ENCODE measurements around the gene NTNG2. TPM values are rescaled to one million over a fixed set of nuclear protein-coding genes. Genes with fewer than 3 reads are reported as not detected.

Gene NTNG2
- total RNA-seq, 1 donor from 2014 or later: 4.0 TPM

DNA sequence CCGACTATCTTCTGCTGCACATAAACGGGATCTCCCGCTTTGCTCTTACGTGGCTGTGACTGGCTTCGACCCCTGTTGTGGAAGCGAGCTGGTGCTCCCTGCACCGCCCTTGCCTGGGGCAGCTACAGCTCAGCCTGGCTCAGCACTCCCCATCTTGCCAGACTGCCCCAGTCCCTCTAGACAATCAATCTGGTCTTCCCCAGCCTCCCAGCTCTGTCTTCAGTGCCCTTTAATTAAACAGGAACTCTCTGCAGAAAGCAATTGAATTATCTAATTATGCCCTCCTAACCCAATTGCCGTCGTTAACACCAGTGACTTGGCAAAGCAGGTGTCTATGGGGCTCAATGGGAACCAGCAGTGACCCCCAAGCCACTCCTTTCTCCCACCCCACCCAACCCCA lies 18.9 kb upstream of the NTNG2 start:
- TF ChIP-seq CTCF (conservative IDR thresholded peaks at IDR 0.05): no peak
- DNase-seq (ENCODE audit: extremely low spot score, unreplicated experiment): no peak
- Mint-ChIP-seq H3K4me1 (ENCODE audit: unreplicated experiment) (peaks cover 10% of the 10 kb centered on the region), H3K9me3 (no peaks in the 10 kb centered on the region), H3K4me3 (no peak overlapping the region), H3K27ac (no peak overlapping the region), H3K36me3 (no peaks in the 10 kb centered on the region), H3K27me3 (peaks cover 71% of the 10 kb centered on the region)

GRCh38 chr9:132143359-132143758 lies 18.5 kb upstream of the NTNG2 start:
- H3K36me3 Mint-ChIP-seq: no peaks in the 10 kb centered on the region
- H3K4me3 Mint-ChIP-seq: no peak overlapping the region
- no peak for DNase-seq (ENCODE audit: extremely low spot score, unreplicated experiment)
- H3K4me1 Mint-ChIP-seq (ENCODE audit: unreplicated experiment): peaks cover 10% of the 10 kb centered on the region
- no peaks in the 10 kb centered on the region for H3K9me3 Mint-ChIP-seq
- no peak for TF ChIP-seq CTCF (conservative IDR thresholded peaks at IDR 0.05)
- no peak overlapping the region for H3K27ac Mint-ChIP-seq
- H3K27me3 Mint-ChIP-seq: peaks cover 71% of the 10 kb centered on the region

DNA sequence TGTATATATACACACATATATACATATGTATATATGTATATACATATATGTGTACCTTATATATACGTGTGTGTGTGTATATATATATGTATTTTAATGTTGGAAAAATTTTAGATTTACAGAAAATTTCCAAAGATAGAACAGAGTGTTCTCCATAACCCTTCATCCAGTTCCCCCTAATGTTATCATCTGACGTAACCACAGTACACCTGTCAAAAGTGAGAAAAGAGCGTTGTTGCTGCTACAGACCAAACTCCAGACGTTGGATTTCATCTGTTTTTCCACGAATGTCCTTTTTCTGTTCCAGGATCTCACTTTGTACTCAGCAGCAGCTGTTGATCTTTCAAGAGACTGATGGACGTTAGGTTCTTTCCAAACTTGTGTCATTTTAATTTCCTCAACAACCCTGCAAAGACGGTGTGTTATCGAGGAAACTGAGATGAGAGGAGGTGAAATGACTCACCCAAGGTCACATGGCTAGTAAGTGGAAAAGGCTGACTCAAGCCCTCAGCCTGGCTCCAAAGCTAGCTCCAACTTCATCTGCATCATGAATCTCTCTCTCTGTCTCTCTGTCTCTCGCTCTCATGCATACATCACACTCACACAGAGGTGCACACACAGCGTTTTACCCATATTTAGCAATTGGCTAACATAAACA lies 17.0 kb upstream of the NTNG2 start:
- peaks cover 73% of the 10 kb centered on the region for H3K27me3 Mint-ChIP-seq
- H3K4me3 Mint-ChIP-seq: no peak overlapping the region
- no peaks in the 10 kb centered on the region for H3K9me3 Mint-ChIP-seq
- TF ChIP-seq CTCF (conservative IDR thresholded peaks at IDR 0.05): no peak
- peaks cover 10% of the 10 kb centered on the region for H3K4me1 Mint-ChIP-seq (ENCODE audit: unreplicated experiment)
- H3K36me3 Mint-ChIP-seq: no peaks in the 10 kb centered on the region
- no peak for DNase-seq (ENCODE audit: extremely low spot score, unreplicated experiment)
- H3K27ac Mint-ChIP-seq: no peak overlapping the region

GRCh38 chr9:132146039-132146438 lies 15.8 kb upstream of the NTNG2 start:
- H3K4me3 Mint-ChIP-seq: no peak overlapping the region
- H3K27ac Mint-ChIP-seq: no peak overlapping the region
- H3K4me1 Mint-ChIP-seq (ENCODE audit: unreplicated experiment): peaks cover 10% of the 10 kb centered on the region
- H3K27me3 Mint-ChIP-seq: peaks cover 64% of the 10 kb centered on the region
- no peaks in the 10 kb centered on the region for H3K36me3 Mint-ChIP-seq
- DNase-seq (ENCODE audit: extremely low spot score, unreplicated experiment): no peak
- TF ChIP-seq CTCF (conservative IDR thresholded peaks at IDR 0.05): no peak
- no peaks in the 10 kb centered on the region for H3K9me3 Mint-ChIP-seq

DNA sequence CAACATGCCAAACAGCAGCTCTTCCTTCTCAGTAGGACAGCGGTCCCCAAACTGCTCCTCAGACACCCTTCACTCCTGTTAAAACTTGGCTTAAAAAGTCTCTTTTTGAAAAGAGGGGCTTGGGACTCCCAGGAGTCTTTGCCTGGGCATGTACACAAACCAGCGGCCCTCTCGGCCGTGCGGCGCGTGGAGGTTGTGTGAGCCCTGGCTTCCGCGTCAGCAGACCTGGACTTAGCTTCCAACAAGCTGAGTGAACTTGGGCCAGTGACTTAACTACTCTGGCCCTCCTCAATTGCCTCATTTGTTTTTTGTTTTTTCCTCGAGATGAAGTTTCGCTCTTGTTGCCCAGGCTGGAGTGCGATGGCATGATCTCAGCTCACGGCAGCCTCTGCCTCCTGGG lies 15.3 kb upstream of the NTNG2 start:
- no peak for TF ChIP-seq CTCF (conservative IDR thresholded peaks at IDR 0.05)
- no peak overlapping the region for H3K4me3 Mint-ChIP-seq
- H3K27me3 Mint-ChIP-seq: peaks cover 61% of the 10 kb centered on the region
- no peak overlapping the region for H3K27ac Mint-ChIP-seq
- no peak for DNase-seq (ENCODE audit: extremely low spot score, unreplicated experiment)
- peaks cover 5% of the 10 kb centered on the region for H3K4me1 Mint-ChIP-seq (ENCODE audit: unreplicated experiment)
- H3K36me3 Mint-ChIP-seq: no peaks in the 10 kb centered on the region
- H3K9me3 Mint-ChIP-seq: no peaks in the 10 kb centered on the region

DNA sequence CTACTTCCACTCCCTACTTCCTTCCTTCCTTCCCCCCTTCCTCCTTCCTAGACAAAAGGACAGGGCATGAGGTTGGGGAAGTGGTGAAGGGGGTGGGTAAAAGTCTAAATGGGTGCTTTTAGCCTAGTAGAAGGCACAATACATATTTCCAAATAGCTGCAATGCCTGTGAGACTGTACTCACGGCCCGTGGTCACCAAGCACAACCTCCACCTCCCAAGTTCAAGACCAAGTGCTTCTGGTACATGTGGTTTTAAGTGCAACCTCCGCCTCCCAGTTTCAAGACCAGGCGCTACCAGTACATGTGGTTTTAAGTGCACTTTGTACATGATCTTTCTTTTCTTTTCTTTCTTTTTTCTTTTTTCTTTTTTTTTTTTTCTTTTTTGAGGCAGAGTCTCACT lies 14.5 kb upstream of the NTNG2 start:
- no peak for TF ChIP-seq CTCF (conservative IDR thresholded peaks at IDR 0.05)
- no peaks in the 10 kb centered on the region for H3K36me3 Mint-ChIP-seq
- no peak for DNase-seq (ENCODE audit: extremely low spot score, unreplicated experiment)
- H3K9me3 Mint-ChIP-seq: no peaks in the 10 kb centered on the region
- H3K4me1 Mint-ChIP-seq (ENCODE audit: unreplicated experiment): no peaks in the 10 kb centered on the region
- no peak overlapping the region for H3K27ac Mint-ChIP-seq
- H3K4me3 Mint-ChIP-seq: no peak overlapping the region
- peaks cover 60% of the 10 kb centered on the region for H3K27me3 Mint-ChIP-seq

Measured in type B pancreatic cell (in vitro differentiated cells).